ENCODE measurements around the gene SLC44A3.

Gene SLC44A3

DNA sequence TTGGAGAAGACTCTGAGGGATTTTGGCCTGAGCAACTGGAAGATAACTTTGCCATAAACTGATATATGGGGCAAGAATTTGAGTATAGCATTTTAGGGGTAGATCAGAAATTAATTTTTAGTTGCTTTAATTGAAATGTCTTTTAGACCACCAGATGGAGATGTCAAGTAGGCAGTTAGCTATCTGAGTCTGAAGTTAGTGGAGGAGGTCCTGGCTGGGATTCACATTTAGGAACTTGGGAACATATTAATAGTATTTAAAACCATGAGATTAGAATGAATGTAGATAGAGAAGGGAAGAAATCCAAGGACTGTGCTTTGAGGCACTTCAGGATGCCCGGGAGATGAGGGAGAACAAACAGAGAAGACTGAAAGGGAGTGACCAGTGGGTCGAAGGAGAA is 32.6 kb downstream of the SLC44A3 start:
- TF ChIP-seq, protein P1, sequence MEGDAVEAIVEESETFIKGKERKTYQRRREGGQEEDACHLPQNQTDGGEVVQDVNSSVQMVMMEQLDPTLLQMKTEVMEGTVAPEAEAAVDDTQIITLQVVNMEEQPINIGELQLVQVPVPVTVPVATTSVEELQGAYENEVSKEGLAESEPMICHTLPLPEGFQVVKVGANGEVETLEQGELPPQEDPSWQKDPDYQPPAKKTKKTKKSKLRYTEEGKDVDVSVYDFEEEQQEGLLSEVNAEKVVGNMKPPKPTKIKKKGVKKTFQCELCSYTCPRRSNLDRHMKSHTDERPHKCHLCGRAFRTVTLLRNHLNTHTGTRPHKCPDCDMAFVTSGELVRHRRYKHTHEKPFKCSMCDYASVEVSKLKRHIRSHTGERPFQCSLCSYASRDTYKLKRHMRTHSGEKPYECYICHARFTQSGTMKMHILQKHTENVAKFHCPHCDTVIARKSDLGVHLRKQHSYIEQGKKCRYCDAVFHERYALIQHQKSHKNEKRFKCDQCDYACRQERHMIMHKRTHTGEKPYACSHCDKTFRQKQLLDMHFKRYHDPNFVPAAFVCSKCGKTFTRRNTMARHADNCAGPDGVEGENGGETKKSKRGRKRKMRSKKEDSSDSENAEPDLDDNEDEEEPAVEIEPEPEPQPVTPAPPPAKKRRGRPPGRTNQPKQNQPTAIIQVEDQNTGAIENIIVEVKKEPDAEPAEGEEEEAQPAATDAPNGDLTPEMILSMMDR (IDR thresholded peaks at IDR 0.05; ENCODE audit: borderline replicate concordance, control extremely low read depth, extremely low read depth, insufficient read depth, missing control alignments), result no peak
- DNase-seq (ENCODE audit: low spot score), result no peak
- in situ Hi-C loops (cut with MboI; ENCODE audit: low sequenced_read_pairs, unreplicated experiment), result loop anchor here (25.0 kb wide), 1 partner anchor 385 kb away; the partner anchor contains the start of gene RWDD3

DNA sequence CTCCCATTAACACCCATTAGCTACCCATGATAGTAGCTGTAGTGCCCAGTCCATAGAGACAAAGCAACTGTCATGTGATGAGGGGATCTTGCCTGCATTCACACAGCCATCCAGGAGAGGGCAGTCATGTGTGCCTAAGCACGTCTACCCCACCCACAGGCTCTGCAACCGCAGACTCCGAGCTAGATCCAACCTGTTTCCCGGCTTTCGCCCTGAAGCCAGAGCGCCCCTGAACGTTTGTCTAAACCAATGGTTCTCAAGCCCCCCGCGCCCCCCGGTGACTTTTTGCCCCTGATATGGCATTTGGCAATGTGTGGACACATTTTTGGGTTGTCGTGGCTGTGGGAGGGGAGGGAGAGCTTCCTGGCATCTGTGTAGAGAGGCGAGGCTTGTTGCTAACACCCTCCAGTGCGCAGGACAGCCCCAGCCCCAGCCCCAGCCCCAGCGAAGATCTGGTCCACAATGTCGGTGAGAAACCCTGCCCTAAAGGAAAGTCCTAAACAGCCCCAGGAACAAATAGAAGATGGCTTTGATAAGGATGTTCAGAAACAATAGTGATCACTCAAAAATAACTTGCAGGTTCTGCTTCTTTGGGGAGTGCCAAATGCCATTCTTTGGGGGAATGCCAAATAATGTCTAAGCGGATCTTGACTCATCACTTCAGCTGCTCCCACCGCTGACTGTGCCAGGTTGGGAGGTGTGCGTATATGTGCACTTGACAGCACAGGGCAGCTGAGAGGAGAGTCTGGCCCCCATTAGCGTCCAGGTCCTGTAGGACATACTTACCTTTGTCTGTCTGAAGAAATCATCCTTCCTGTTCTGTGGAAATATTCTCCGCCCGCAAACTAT is 34.5 kb downstream of the SLC44A3 start:
- in situ Hi-C loops (cut with MboI; ENCODE audit: low sequenced_read_pairs, unreplicated experiment), result loop anchor here (25.0 kb wide), 1 partner anchor 383 kb away; the partner anchor contains the start of gene RWDD3
- TF ChIP-seq, protein P1 (IDR thresholded peaks at IDR 0.05; ENCODE audit: borderline replicate concordance, control extremely low read depth, extremely low read depth, insufficient read depth, missing control alignments), result peak; percentile 85
- DNase-seq (ENCODE audit: low spot score), result peak; percentile 86

DNA sequence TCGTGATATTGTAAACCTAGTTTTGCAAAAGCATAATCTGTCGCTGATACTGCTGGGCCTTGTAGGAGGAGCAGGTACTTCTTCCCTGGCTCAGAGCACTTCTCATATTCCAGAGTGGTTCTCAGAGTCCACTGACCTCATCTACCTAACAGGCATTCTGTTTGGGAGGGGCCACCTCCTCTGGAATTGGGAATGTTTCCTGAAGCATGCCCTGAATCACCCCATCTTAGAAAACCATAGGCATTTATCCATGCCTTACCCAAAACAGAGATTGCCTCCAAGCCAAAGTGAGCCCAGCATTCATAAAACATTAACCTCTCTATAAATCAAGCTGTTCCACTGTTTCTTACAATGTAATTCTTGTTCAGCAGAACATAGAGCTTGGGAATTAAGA is 35.1 kb downstream of the SLC44A3 start:
- TF ChIP-seq, protein P1 (IDR thresholded peaks at IDR 0.05; ENCODE audit: borderline replicate concordance, control extremely low read depth, extremely low read depth, insufficient read depth, missing control alignments), result no peak
- DNase-seq (ENCODE audit: low spot score), result no peak
- in situ Hi-C loops (cut with MboI; ENCODE audit: low sequenced_read_pairs, unreplicated experiment), result loop anchor here (25.0 kb wide), 1 partner anchor 382 kb away; the partner anchor contains the start of gene RWDD3

DNA sequence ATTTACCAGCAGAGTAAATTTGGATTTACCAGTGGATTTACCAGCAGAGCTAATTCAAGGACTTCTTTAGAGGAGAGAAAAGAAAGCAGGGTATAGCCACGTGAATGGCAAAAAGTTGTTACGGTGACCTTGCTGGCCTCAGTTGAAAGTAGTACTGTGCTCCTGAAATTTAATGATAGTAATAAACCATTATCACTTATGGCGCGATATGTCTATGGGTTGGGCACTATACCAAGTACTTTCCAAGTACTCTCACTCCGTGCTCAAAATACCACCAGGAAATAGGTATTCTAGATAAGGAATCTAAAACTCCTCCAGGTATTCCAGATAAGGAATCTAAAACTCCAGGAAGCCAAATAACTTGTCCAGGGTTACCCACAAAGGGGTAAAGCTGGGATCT is 35.8 kb downstream of the SLC44A3 start:
- in situ Hi-C loops (cut with MboI; ENCODE audit: low sequenced_read_pairs, unreplicated experiment), result loop anchor here (25.0 kb wide), 1 partner anchor 381 kb away; the partner anchor contains the start of gene RWDD3
- DNase-seq (ENCODE audit: low spot score), result no peak
- TF ChIP-seq, protein P1 (IDR thresholded peaks at IDR 0.05; ENCODE audit: borderline replicate concordance, control extremely low read depth, extremely low read depth, insufficient read depth, missing control alignments), result no peak

DNA sequence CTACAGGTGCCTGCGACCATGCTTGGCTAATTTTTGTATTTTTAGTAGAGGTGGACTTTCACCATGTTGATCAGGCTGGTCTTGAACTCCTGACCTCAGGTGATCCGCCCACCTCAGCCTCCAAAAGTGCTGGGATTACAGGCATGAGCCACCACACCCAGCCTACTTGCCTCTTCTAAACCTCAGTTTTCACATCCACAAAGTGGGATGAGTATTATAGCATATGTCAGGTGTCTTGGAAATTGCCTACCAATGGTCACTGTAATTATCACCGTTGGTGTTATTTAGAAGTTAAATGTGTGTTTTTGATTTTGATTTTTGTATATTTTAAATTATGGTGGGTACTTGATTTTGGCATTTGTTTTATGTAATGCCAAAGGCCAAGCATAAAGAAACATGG is 36.7 kb downstream of the SLC44A3 start:
- in situ Hi-C loops (cut with MboI; ENCODE audit: low sequenced_read_pairs, unreplicated experiment), result loop anchor here (25.0 kb wide), 1 partner anchor 380 kb away; the partner anchor contains the start of gene RWDD3
- TF ChIP-seq, protein P1 (IDR thresholded peaks at IDR 0.05; ENCODE audit: borderline replicate concordance, control extremely low read depth, extremely low read depth, insufficient read depth, missing control alignments), result no peak
- no peak for DNase-seq (ENCODE audit: low spot score)

DNA sequence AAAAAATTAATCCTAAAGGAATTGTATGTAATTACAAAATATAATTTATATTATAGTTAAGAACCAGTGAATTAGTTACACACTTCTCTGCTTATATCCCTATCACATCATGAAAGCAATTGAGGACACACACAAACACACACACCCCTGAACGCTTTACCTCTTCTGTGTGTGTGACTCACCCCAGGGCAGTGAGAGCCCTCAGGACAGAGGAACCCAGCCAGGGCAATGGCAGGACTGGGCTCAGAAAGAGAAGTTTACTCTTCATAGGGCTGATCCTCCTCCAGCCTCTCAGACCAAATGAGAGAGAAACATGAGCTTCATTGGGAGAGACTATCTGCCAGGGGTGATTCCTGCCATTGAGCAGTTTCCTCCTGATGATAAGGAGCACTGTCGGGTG is 38.1 kb downstream of the SLC44A3 start:
- DNase-seq (ENCODE audit: low spot score), result no peak
- in situ Hi-C loops (cut with MboI; ENCODE audit: low sequenced_read_pairs, unreplicated experiment), result loop anchor here (25.0 kb wide), 1 partner anchor 379 kb away; the partner anchor contains the start of gene RWDD3
- TF ChIP-seq, protein P1 (IDR thresholded peaks at IDR 0.05; ENCODE audit: borderline replicate concordance, control extremely low read depth, extremely low read depth, insufficient read depth, missing control alignments), result no peak

All from GM13976 (cell line).